DND-41 (cell line): ENCODE data around the gene VSTM2B.

Source experiments
- EZH2 ChIP-seq: IDR thresholded peaks from 3 replicates; pipeline ENCODE4 v1.6.1; 2012; ENCODE audit warnings: borderline replicate concordance, low read depth, mild to moderate bottlenecking, moderate library complexity, low read length, inconsistent platforms; ENCODE audit not compliant: severe bottlenecking
- TF ChIP-seq, protein P1 (sequence below): IDR thresholded peaks from 2 replicates; pipeline ENCODE4 v1.5.1; 2012; ENCODE audit warnings: borderline replicate concordance, low read length, moderate library complexity, mild to moderate bottlenecking; ENCODE audit not compliant: poor library complexity, severe bottlenecking; ENCODE audit errors: extremely low read depth

DNA sequence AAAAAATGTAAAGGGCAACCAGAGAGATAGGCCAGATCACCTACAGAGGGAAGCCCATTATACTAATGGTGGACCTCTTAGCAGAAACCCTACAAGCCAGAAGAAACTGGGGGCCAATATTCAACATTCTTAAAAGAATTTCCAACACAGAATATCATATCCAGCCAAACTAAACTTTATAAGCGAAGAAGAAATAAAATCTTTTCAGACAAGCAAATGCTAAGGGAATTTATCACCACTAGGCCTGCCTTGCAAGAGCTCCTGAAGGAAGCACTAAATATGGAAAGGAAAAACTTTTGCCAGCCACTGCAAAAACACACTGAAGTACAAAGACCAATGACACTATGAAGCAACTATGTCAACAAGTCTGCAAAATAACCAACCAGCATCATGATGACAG lies 28.4 kb downstream of the VSTM2B start:
- TF ChIP-seq EZH2 = no peak
- TF ChIP-seq, protein P1, sequence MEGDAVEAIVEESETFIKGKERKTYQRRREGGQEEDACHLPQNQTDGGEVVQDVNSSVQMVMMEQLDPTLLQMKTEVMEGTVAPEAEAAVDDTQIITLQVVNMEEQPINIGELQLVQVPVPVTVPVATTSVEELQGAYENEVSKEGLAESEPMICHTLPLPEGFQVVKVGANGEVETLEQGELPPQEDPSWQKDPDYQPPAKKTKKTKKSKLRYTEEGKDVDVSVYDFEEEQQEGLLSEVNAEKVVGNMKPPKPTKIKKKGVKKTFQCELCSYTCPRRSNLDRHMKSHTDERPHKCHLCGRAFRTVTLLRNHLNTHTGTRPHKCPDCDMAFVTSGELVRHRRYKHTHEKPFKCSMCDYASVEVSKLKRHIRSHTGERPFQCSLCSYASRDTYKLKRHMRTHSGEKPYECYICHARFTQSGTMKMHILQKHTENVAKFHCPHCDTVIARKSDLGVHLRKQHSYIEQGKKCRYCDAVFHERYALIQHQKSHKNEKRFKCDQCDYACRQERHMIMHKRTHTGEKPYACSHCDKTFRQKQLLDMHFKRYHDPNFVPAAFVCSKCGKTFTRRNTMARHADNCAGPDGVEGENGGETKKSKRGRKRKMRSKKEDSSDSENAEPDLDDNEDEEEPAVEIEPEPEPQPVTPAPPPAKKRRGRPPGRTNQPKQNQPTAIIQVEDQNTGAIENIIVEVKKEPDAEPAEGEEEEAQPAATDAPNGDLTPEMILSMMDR = no peak
